ENCODE results near the gene MYCBPAP. TPM values are rescaled to one million over a fixed set of nuclear protein-coding genes. Genes with fewer than 3 reads are reported as not detected.

MYCBPAP gene
- total RNA-seq, 2 experiments from 2014 or later = 0.78 to 1.5 TPM

GRCh38 chr17:50519141-50519834 lies 11.0 kb downstream of the MYCBPAP start:
- Histone ChIP-seq H3K4me3 (ENCODE audit: low read length) (no peak overlapping the region), H3K9me3 (ENCODE audit: control insufficient read depth in 1 of 2, insufficient read depth in 1 of 2, low read length in 2 of 2) (no peaks in the 10 kb centered on the region), H3K4me1 (ENCODE audit: insufficient read depth, low read length) (peaks cover 9% of the 10 kb centered on the region), H3K27ac (ENCODE audit: low read depth in 1 of 2, low read length in 2 of 2) (no peak overlapping the region), H3K27me3 (ENCODE audit: control insufficient read depth in 1 of 2, insufficient read depth in 2 of 2, low read length in 2 of 2) (no peaks in the 10 kb centered on the region), H3K36me3 (ENCODE audit: insufficient read depth, low read length) (no peaks in the 10 kb centered on the region)
- ChIA-PET POLR2A (no interaction called here), CTCF (no interaction called here)
- intact Hi-C loops (cut with DNase I, micrococcal nuclease) = no loop called here
- no peaks in the 10 kb centered on the region for H3K36me3 Mint-ChIP-seq (ENCODE audit: low read depth)
- H3K4me1 Mint-ChIP-seq (ENCODE audit: low read depth) = peaks cover 8% of the 10 kb centered on the region
- H3K4me3 Mint-ChIP-seq = no peak overlapping the region
- no peak for TF ChIP-seq CTCF (IDR thresholded peaks at IDR 0.05)
- DNase-seq = no peak
- H3K9me3 Mint-ChIP-seq = no peaks in the 10 kb centered on the region
- H3K27ac Mint-ChIP-seq = no peak overlapping the region
- no peak for ATAC-seq (ENCODE audit: poor library complexity)
- no peaks in the 10 kb centered on the region for H3K27me3 Mint-ChIP-seq

- no peak for TF ChIP-seq CTCF (IDR thresholded peaks at IDR 0.05)
- no peak for ATAC-seq (ENCODE audit: poor library complexity)
- H3K27me3 ChIP-seq (ENCODE audit: control insufficient read depth in 1 of 2, insufficient read depth in 2 of 2, low read length in 2 of 2) = no peaks in the 10 kb centered on the region
- no peaks in the 10 kb centered on the region for H3K9me3 ChIP-seq (ENCODE audit: control insufficient read depth in 1 of 2, insufficient read depth in 1 of 2, low read length in 2 of 2)
- no peak overlapping the region for H3K27ac Mint-ChIP-seq
- H3K4me3 ChIP-seq (ENCODE audit: low read length) = no peak overlapping the region
- no peak overlapping the region for H3K4me3 Mint-ChIP-seq
- ChIA-PET CTCF (no interaction called here), POLR2A (no interaction called here)
- H3K27ac ChIP-seq (ENCODE audit: low read depth in 1 of 2, low read length in 2 of 2) = no peak overlapping the region
- H3K9me3 Mint-ChIP-seq = no peaks in the 10 kb centered on the region
- H3K36me3 ChIP-seq (ENCODE audit: insufficient read depth, low read length) = no peaks in the 10 kb centered on the region
- no peak for DNase-seq
- H3K4me1 ChIP-seq (ENCODE audit: insufficient read depth, low read length) = peaks cover 9% of the 10 kb centered on the region
- peaks cover 8% of the 10 kb centered on the region for H3K4me1 Mint-ChIP-seq (ENCODE audit: low read depth)
- intact Hi-C loops (cut with DNase I, micrococcal nuclease) = no loop called here
- H3K27me3 Mint-ChIP-seq = no peaks in the 10 kb centered on the region
- H3K36me3 Mint-ChIP-seq (ENCODE audit: low read depth) = no peaks in the 10 kb centered on the region
Measured at GRCh38 chr17:50520483-50520882, 12.2 kb downstream of the MYCBPAP start.

- no peak overlapping the region for H3K27ac Mint-ChIP-seq
- CTCF ChIA-PET = no interaction called here
- ATAC-seq (ENCODE audit: poor library complexity) (no peak), DNase-seq (no peak)
- peaks cover 8% of the 10 kb centered on the region for H3K4me1 Mint-ChIP-seq (ENCODE audit: low read depth)
- TF ChIP-seq CTCF (IDR thresholded peaks at IDR 0.05) = no peak
- H3K27me3 Mint-ChIP-seq = no peaks in the 10 kb centered on the region
- Histone ChIP-seq H3K36me3 (ENCODE audit: insufficient read depth, low read length) (no peaks in the 10 kb centered on the region), H3K4me1 (ENCODE audit: insufficient read depth, low read length) (peaks cover 8% of the 10 kb centered on the region), H3K27ac (ENCODE audit: low read depth in 1 of 2, low read length in 2 of 2) (no peak overlapping the region), H3K4me3 (ENCODE audit: low read length) (no peak overlapping the region), H3K9me3 (ENCODE audit: control insufficient read depth in 1 of 2, insufficient read depth in 1 of 2, low read length in 2 of 2) (no peaks in the 10 kb centered on the region), H3K27me3 (ENCODE audit: control insufficient read depth in 1 of 2, insufficient read depth in 2 of 2, low read length in 2 of 2) (no peaks in the 10 kb centered on the region)
- POLR2A ChIA-PET = no interaction called here
- intact Hi-C loops (cut with DNase I, micrococcal nuclease) = no loop called here
- H3K36me3 Mint-ChIP-seq (ENCODE audit: low read depth) = no peaks in the 10 kb centered on the region
- H3K4me3 Mint-ChIP-seq = no peak overlapping the region
- no peaks in the 10 kb centered on the region for H3K9me3 Mint-ChIP-seq
Measured at GRCh38 chr17:50521514-50521913, 13.3 kb downstream of the MYCBPAP start.

Data from CD4-positive, alpha-beta T cell (primary cell).